ENCODE measurements around the gene PPARG.

PPARG gene

DNA sequence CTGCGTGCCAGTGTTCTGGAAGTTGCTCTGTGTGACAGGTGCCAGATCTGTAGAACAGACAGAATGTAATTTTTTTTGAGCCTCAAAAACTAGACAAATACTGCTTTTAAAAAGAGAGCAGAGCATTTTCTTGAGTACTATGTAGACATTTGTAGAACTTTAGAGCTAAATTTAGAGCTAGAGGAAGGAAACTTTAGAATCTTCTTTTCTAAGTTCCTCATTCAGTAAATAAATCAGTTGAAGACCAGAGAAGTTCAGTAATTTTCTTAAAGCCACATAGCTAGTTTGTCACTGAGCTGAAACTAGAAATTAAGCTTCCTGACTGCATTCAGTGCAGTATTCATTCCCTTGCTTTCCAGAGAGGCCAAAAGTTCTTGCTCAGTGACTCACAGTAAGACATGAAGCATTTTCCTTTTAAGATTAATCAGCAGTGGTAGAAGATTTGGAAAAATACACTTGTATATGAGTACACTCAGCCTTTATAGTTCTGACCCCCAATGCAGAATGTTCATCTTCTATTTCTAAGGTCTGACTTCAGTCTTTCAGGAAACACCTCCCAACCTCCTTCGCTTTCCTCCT lies 111.8 kb downstream of the PPARG start:
- H3K36me3 ChIP-seq (ENCODE audit: control insufficient read depth, low read length), result no peaks in the 10 kb centered on the region
- H3K4me2 ChIP-seq (ENCODE audit: low read length), result peak overlapping the region; percentile 26; the same call in 1 of the 2 replicates
- TF ChIP-seq EZH2phosphoT487 (IDR thresholded peaks at IDR 0.05; ENCODE audit: borderline replicate concordance, low read length), result no peak
- TF ChIP-seq, protein P1, sequence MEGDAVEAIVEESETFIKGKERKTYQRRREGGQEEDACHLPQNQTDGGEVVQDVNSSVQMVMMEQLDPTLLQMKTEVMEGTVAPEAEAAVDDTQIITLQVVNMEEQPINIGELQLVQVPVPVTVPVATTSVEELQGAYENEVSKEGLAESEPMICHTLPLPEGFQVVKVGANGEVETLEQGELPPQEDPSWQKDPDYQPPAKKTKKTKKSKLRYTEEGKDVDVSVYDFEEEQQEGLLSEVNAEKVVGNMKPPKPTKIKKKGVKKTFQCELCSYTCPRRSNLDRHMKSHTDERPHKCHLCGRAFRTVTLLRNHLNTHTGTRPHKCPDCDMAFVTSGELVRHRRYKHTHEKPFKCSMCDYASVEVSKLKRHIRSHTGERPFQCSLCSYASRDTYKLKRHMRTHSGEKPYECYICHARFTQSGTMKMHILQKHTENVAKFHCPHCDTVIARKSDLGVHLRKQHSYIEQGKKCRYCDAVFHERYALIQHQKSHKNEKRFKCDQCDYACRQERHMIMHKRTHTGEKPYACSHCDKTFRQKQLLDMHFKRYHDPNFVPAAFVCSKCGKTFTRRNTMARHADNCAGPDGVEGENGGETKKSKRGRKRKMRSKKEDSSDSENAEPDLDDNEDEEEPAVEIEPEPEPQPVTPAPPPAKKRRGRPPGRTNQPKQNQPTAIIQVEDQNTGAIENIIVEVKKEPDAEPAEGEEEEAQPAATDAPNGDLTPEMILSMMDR (IDR thresholded peaks at IDR 0.05; ENCODE audit: low read depth, low read length, poor library complexity, severe bottlenecking), result no peak
- H3K79me2 ChIP-seq (ENCODE audit: control insufficient read depth, low read length), result no peaks in the 10 kb centered on the region
- H3F3A ChIP-seq (ENCODE audit: control insufficient read depth, insufficient read depth), result no peaks in the 10 kb centered on the region
- peaks cover 19% of the 10 kb centered on the region for H3K27me3 ChIP-seq (ENCODE audit: control insufficient read depth, low read length)
- no peaks in the 10 kb centered on the region for H3K9me2 ChIP-seq (replicated peaks; ENCODE audit: control insufficient read depth, low read length)
- no peak overlapping the region for H3K4me3 ChIP-seq (ENCODE audit: low read length)
- no peak overlapping the region for H3K27ac ChIP-seq (ENCODE audit: low read depth, low read length)
- no peaks in the 10 kb centered on the region for H4K20me1 ChIP-seq (ENCODE audit: control insufficient read depth, insufficient read depth, low read depth, low read length)
- no peaks in the 10 kb centered on the region for H3K9me3 ChIP-seq (ENCODE audit: control insufficient read depth, insufficient read depth, low read length)
- H3K4me1 ChIP-seq (ENCODE audit: control insufficient read depth, low read length), result peaks cover 8% of the 10 kb centered on the region

DNA sequence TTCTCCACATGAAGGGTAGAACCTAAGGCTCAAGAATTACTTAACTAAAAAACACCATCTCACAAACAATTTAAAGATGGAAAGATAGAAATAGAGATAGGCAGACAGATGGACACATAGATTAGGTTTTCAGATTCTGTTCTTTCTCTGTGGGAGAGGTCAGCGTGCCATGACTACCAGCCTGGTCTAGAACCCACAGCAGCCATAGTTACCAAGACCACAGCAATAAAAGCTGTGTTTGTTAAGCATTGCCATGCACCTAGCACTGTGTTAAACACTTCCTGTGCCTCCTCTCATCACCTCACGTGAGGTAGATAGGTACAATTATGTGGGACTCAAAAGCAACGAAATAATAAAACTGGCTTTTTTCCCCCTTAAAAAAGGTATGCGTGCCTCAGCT lies 112.3 kb downstream of the PPARG start:
- H3K9me2 ChIP-seq (replicated peaks; ENCODE audit: control insufficient read depth, low read length), result no peaks in the 10 kb centered on the region
- H3K27ac ChIP-seq (ENCODE audit: low read depth, low read length), result no peak overlapping the region
- TF ChIP-seq EZH2phosphoT487 (IDR thresholded peaks at IDR 0.05; ENCODE audit: borderline replicate concordance, low read length), result no peak
- TF ChIP-seq, protein P1 (IDR thresholded peaks at IDR 0.05; ENCODE audit: low read depth, low read length, poor library complexity, severe bottlenecking), result no peak
- no peaks in the 10 kb centered on the region for H3F3A ChIP-seq (ENCODE audit: control insufficient read depth, insufficient read depth)
- no peaks in the 10 kb centered on the region for H3K9me3 ChIP-seq (ENCODE audit: control insufficient read depth, insufficient read depth, low read length)
- no peaks in the 10 kb centered on the region for H4K20me1 ChIP-seq (ENCODE audit: control insufficient read depth, insufficient read depth, low read depth, low read length)
- H3K4me2 ChIP-seq (ENCODE audit: low read length), result no peak overlapping the region
- H3K79me2 ChIP-seq (ENCODE audit: control insufficient read depth, low read length), result no peaks in the 10 kb centered on the region
- no peak overlapping the region for H3K4me3 ChIP-seq (ENCODE audit: low read length)
- H3K4me1 ChIP-seq (ENCODE audit: control insufficient read depth, low read length), result peaks cover 8% of the 10 kb centered on the region
- no peaks in the 10 kb centered on the region for H3K36me3 ChIP-seq (ENCODE audit: control insufficient read depth, low read length)
- peaks cover 23% of the 10 kb centered on the region for H3K27me3 ChIP-seq (ENCODE audit: control insufficient read depth, low read length)

DNA sequence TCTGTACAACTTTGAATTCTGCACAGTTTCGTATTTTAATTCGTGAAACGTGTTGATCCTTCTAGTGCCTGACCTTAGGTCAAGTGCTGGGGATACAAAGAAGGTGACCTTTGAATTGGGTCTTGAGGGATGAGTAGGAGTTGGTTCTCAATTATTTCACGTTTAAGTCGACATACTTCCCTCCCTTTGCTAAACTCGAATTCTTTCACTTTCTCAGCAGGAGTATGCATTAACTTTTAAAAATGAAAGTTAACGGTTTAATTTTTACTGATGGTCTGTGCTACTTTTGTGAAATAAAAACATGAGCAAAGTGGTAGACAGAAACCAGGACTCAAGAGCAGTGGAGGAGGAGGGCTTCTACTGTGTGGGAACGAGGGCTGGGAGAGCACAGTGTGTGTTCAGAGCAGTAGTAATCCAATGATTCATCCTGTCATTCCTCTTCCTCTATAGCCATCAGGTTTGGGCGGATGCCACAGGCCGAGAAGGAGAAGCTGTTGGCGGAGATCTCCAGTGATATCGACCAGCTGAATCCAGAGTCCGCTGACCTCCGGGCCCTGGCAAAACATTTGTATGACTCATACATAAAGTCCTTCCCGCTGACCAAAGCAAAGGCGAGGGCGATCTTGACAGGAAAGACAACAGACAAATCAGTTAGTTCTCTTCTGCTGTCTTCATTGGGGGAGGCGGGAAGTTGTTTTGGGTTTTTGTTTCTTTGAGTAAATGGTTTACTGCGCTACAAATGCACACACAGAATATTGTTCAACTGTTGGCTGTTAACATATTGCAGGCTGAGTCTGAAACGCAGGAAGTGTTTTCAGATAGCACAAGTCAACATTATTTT lies 116.8 kb downstream of the PPARG start:
- no peaks in the 10 kb centered on the region for H4K20me1 ChIP-seq (ENCODE audit: control insufficient read depth, insufficient read depth, low read depth, low read length)
- H3K9me3 ChIP-seq (ENCODE audit: control insufficient read depth, insufficient read depth, low read length), result no peaks in the 10 kb centered on the region
- no peak overlapping the region for H3K4me3 ChIP-seq (ENCODE audit: low read length)
- H3K4me2 ChIP-seq (ENCODE audit: low read length), result no peak overlapping the region
- TF ChIP-seq, protein P1 (IDR thresholded peaks at IDR 0.05; ENCODE audit: low read depth, low read length, poor library complexity, severe bottlenecking), result no peak
- TF ChIP-seq EZH2phosphoT487 (IDR thresholded peaks at IDR 0.05; ENCODE audit: borderline replicate concordance, low read length), result no peak
- H3K9me2 ChIP-seq (replicated peaks; ENCODE audit: control insufficient read depth, low read length), result no peaks in the 10 kb centered on the region
- no peaks in the 10 kb centered on the region for H3K36me3 ChIP-seq (ENCODE audit: control insufficient read depth, low read length)
- H3K27me3 ChIP-seq (ENCODE audit: control insufficient read depth, low read length), result peaks cover 27% of the 10 kb centered on the region
- peaks cover 3% of the 10 kb centered on the region for H3K4me1 ChIP-seq (ENCODE audit: control insufficient read depth, low read length)
- no peaks in the 10 kb centered on the region for H3F3A ChIP-seq (ENCODE audit: control insufficient read depth, insufficient read depth)
- H3K79me2 ChIP-seq (ENCODE audit: control insufficient read depth, low read length), result no peaks in the 10 kb centered on the region
- H3K27ac ChIP-seq (ENCODE audit: low read depth, low read length), result no peak overlapping the region

Measured in DOHH2 (cell line).